OCI-LY3 (cell line): ENCODE results near the gene POTEM.
"Not testable (repeated sequence)": the region's sequence is repeated elsewhere in the genome, so short reads cannot be mapped to it uniquely, and the experiment has no call there.

Experiments used
- H2AFZ ChIP-seq: fragments of 200-600, 300-600 bp; shearing (Covaris generic); 2 replicates; pipeline ENCODE4 v1.6.0; 2014; ENCODE audit warnings: antibody characterized with exemption, low read depth, low read length
- H3K27ac ChIP-seq: fragments of 200-600, 300-600 bp; sonication (generic); 2 replicates; pipeline ENCODE4 v1.5.1; 2014; ENCODE audit warnings: mild to moderate bottlenecking, low read length, moderate library complexity, mixed read lengths
- H3K27me3 ChIP-seq: fragments of 200-600, 300-600 bp; sonication (generic); 2 replicates; pipeline ENCODE4 v1.6.1; 2014; ENCODE audit warnings: low read depth, low read length, mixed read lengths
- H3K36me3 ChIP-seq: fragments of 200-600, 300-600 bp; sonication (generic); replicated peaks from 2 replicates; pipeline ENCODE3; 2014; ENCODE audit warnings: low read depth, low read length, mixed read lengths
- H3K4me1 ChIP-seq: fragments of 300-600, 200-600 bp; sonication (generic); 2 replicates; pipeline ENCODE4 v1.6.1; 2014; ENCODE audit warnings: low read length, mixed read lengths
- H3K4me2 ChIP-seq: fragments of 200-600, 300-600 bp; sonication (generic); 2 replicates; pipeline ENCODE4 v1.6.1; 2014; ENCODE audit warnings: low read length, mixed read lengths
- H3K4me3 ChIP-seq: fragments of 300-600, 200-600 bp; sonication (generic); 2 replicates; pipeline ENCODE4 v1.5.1; 2014; ENCODE audit warnings: antibody characterized with exemption, mild to moderate bottlenecking, low read length, moderate library complexity
- H3K79me2 ChIP-seq: fragments of 300-600, 200-600 bp; shearing (Covaris generic); 2 replicates; pipeline ENCODE4 v1.6.1; 2014; ENCODE audit warnings: mild to moderate bottlenecking, low read length, mixed read lengths
- H3K9ac ChIP-seq: fragments of 300-600, 200-600 bp; shearing (Covaris generic); 2 replicates; pipeline ENCODE4 v1.6.0; 2014; ENCODE audit warnings: mild to moderate bottlenecking, low read length, moderate library complexity
- H3K9me3 ChIP-seq: fragments of 200-600, 300-600 bp; shearing (Covaris generic); 2 replicates; pipeline ENCODE4 v1.6.1; 2014; ENCODE audit warnings: low read length, mixed read lengths; ENCODE audit not compliant: insufficient read depth
- H4K20me1 ChIP-seq: fragments of 200-600, 300-600 bp; sonication (generic); 2 replicates; pipeline ENCODE4 v1.6.1; 2016; ENCODE audit warnings: low read length, mixed read lengths; ENCODE audit not compliant: insufficient read depth

POTEM gene

DNA sequence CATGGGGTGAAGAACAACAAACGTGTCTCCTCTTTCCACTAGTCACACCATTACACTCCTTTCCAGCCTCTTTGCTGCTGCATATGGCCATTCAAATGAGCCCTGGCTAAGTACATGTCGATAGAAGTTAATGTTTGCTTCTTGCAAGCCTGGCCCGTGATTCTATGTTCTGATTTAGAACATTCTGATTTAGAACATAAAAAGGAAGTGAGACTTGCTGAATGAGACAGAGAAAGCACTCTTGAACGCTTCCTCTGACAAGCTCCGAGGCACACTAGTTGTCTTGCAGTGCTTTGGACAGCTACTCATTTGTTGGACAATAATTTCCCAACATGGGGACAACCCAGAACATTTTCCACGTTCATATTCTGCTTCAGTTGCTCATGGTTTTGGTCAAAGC lies 5.1 kb upstream of the POTEM start:
- H3K4me2 ChIP-seq, H4K20me1 ChIP-seq, H3K4me3 ChIP-seq, H3K9me3 ChIP-seq, H3K27me3 ChIP-seq, H3K79me2 ChIP-seq, H2AFZ ChIP-seq, H3K27ac ChIP-seq, H3K9ac ChIP-seq, H3K36me3 ChIP-seq, H3K4me1 ChIP-seq: not testable (repeated sequence)

DNA sequence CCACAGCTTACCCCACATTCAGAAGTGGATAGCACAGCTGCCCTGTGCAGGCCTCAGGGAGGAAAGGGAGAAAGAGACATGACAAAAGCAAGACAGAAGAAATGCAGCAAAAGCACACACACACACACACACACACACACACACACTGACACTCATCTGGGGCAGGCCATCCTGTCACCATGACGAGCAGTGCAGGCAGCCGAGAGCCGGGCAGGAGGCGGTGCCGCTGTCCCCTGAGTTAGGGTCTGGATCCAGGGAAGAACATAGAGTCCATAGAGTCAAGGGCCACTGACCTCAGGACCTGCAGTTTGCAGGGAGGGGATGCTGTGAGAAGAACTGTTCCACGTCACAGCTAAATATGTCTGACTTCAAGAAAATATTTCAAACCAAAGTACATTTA lies 4.0 kb upstream of the POTEM start:
- H3K27me3 ChIP-seq, H3K79me2 ChIP-seq, H3K4me1 ChIP-seq, H3K9ac ChIP-seq, H3K4me2 ChIP-seq, H3K9me3 ChIP-seq, H3K36me3 ChIP-seq, H4K20me1 ChIP-seq, H2AFZ ChIP-seq, H3K27ac ChIP-seq, H3K4me3 ChIP-seq: not testable (repeated sequence)

GRCh38 chr14:18964878-18965277 lies 2.4 kb upstream of the POTEM start:
- H3K27ac ChIP-seq, H3K27me3 ChIP-seq, H3K79me2 ChIP-seq, H3K36me3 ChIP-seq, H3K4me3 ChIP-seq, H3K9me3 ChIP-seq, H4K20me1 ChIP-seq, H3K4me1 ChIP-seq, H3K9ac ChIP-seq, H2AFZ ChIP-seq, H3K4me2 ChIP-seq: not testable (repeated sequence)

GRCh38 chr14:19002566-19002965 lies 35.3 kb downstream of the POTEM start:
- H3K36me3 ChIP-seq, H3K27me3 ChIP-seq, H4K20me1 ChIP-seq, H3K79me2 ChIP-seq, H3K9me3 ChIP-seq, H3K4me3 ChIP-seq, H3K27ac ChIP-seq, H3K9ac ChIP-seq, H2AFZ ChIP-seq, H3K4me1 ChIP-seq, H3K4me2 ChIP-seq: not testable (repeated sequence)

- H3K27me3 ChIP-seq, H3K4me3 ChIP-seq, H4K20me1 ChIP-seq, H3K4me1 ChIP-seq, H3K27ac ChIP-seq, H3K79me2 ChIP-seq, H2AFZ ChIP-seq, H3K9me3 ChIP-seq, H3K4me2 ChIP-seq, H3K36me3 ChIP-seq, H3K9ac ChIP-seq: not testable (repeated sequence)
These were observed 39.3 kb downstream of the POTEM start for GRCh38 chr14:19006490-19006889.

GRCh38 chr14:19007678-19008077 lies 40.4 kb downstream of the POTEM start:
- H3K27me3 ChIP-seq, H3K9ac ChIP-seq, H3K9me3 ChIP-seq, H3K27ac ChIP-seq, H4K20me1 ChIP-seq, H3K4me3 ChIP-seq, H3K4me1 ChIP-seq, H3K4me2 ChIP-seq, H3K79me2 ChIP-seq, H2AFZ ChIP-seq, H3K36me3 ChIP-seq: not testable (repeated sequence)

- H3K27ac ChIP-seq, H3K4me3 ChIP-seq, H3K27me3 ChIP-seq, H3K4me1 ChIP-seq, H3K4me2 ChIP-seq, H3K9ac ChIP-seq, H3K36me3 ChIP-seq, H3K79me2 ChIP-seq, H4K20me1 ChIP-seq, H2AFZ ChIP-seq, H3K9me3 ChIP-seq: not testable (repeated sequence)
These were observed 43.8 kb downstream of the POTEM start for GRCh38 chr14:19011029-19011428.

DNA sequence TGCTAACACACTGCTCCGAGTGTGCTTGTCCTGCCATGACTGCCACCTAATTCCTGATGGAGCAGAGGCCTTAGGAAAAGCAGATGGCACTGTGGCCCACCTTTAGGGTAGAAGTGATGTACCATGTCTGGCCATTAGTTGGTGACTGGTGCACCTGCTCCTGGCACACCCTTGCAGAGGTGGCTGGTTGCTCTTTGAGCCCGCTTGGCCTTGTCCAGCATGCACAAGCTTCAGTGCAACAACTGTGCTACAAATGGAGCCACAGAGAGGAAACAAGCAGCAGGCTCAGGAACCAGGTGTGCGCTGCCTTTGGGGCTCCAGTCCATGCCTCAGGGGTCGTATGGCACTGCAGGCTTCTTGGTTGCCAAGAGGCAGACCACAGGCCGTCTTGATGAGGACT lies 44.5 kb downstream of the POTEM start:
- not testable (repeated sequence) for H4K20me1 ChIP-seq

GRCh38 chr14:19015185-19015584 lies 48.0 kb downstream of the POTEM start:
- H3K4me3 ChIP-seq, H3K9ac ChIP-seq, H3K9me3 ChIP-seq, H3K4me1 ChIP-seq, H2AFZ ChIP-seq, H3K4me2 ChIP-seq, H3K79me2 ChIP-seq, H3K36me3 ChIP-seq, H3K27ac ChIP-seq, H4K20me1 ChIP-seq, H3K27me3 ChIP-seq: not testable (repeated sequence)

More for the DNA sequence above, 44.5 kb downstream of the POTEM start:
- H3K9ac ChIP-seq, H3K79me2 ChIP-seq, H3K9me3 ChIP-seq, H3K4me3 ChIP-seq, H3K36me3 ChIP-seq, H3K4me1 ChIP-seq, H3K27ac ChIP-seq, H3K27me3 ChIP-seq, H3K4me2 ChIP-seq, H2AFZ ChIP-seq: not testable (repeated sequence)

DNA sequence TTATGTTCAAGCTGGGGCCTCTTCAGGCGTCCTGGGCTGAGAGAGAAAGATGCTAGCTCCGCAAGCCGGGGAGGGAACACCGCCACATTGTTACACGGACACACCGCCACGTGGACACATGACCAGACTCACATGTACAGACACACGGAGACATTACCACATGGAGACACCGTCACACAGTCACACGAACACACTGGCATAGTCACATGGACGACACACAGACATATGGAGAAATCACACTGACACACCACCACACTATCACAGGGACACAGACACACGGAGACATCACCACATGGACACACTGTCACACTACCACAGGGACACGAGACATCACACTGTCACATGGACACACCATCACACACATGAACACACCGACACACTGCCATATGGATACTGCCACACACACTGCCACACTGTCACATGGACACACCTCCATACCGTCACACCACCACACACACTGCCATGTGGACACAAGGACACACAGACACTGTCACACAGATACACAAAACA lies 57.9 kb downstream of the POTEM start:
- H3K79me2 ChIP-seq, H3K4me2 ChIP-seq, H3K27ac ChIP-seq, H3K36me3 ChIP-seq, H3K4me1 ChIP-seq, H3K9me3 ChIP-seq, H3K4me3 ChIP-seq, H3K27me3 ChIP-seq, H2AFZ ChIP-seq, H3K9ac ChIP-seq, H4K20me1 ChIP-seq: not testable (repeated sequence)
